Uterus (tissue), 2 donors: ENCODE measurements around the gene POU4F1.

Experiments
- POLR2A ChIP-seq, 2 donors: fragments of 450-650 bp; IDR thresholded peaks; one replicate each; pipeline ENCODE4 v1.6.1; 2016; ENCODE audit warnings: antibody characterized with exemption in 2 of 2, mild to moderate bottlenecking in 1 of 2, moderate library complexity in 1 of 2
- TF ChIP-seq, protein P1 (sequence below), 4 experiments: fragments of 200-600 bp in 2 of 4; fragments of 450-650 bp in 2 of 4; sonication (generic) in 2 of 4; IDR thresholded peaks; one replicate each; pipeline ENCODE4 v1.5.1; 2016 to 2019; ENCODE audit warnings: antibody characterized with exemption in 4 of 4, mild to moderate bottlenecking in 2 of 4, moderate library complexity in 1 of 4

DNA sequence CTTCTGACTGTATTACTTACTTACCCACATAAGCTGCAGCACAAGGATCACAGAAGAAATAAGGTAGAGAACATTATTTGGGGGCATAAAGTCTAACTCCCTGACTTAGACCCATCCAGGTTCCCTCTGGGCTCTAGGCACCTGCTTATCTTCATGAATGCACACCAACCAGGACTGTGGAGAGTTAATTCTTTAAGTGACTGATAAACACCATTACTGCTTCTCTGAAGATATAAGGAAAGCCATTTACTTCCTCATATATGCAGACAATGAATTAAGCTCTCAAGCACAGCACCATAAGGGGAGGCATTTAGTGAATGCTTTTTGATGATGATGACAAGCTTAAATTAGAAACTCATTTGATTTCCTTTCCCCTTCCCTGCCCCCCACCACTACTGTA lies 33.1 kb upstream of the POU4F1 start:
- TF ChIP-seq POLR2A (IDR thresholded peaks at IDR 0.05), result no peak
- TF ChIP-seq, protein P1, sequence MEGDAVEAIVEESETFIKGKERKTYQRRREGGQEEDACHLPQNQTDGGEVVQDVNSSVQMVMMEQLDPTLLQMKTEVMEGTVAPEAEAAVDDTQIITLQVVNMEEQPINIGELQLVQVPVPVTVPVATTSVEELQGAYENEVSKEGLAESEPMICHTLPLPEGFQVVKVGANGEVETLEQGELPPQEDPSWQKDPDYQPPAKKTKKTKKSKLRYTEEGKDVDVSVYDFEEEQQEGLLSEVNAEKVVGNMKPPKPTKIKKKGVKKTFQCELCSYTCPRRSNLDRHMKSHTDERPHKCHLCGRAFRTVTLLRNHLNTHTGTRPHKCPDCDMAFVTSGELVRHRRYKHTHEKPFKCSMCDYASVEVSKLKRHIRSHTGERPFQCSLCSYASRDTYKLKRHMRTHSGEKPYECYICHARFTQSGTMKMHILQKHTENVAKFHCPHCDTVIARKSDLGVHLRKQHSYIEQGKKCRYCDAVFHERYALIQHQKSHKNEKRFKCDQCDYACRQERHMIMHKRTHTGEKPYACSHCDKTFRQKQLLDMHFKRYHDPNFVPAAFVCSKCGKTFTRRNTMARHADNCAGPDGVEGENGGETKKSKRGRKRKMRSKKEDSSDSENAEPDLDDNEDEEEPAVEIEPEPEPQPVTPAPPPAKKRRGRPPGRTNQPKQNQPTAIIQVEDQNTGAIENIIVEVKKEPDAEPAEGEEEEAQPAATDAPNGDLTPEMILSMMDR (IDR thresholded peaks at IDR 0.05), result no peak
